Measurements from ENCODE around the gene SETD1A.
"Not testable (repeated sequence)": the region's sequence is repeated elsewhere in the genome, so short reads cannot be mapped to it uniquely, and the experiment has no call there.

Gene SETD1A

DNA sequence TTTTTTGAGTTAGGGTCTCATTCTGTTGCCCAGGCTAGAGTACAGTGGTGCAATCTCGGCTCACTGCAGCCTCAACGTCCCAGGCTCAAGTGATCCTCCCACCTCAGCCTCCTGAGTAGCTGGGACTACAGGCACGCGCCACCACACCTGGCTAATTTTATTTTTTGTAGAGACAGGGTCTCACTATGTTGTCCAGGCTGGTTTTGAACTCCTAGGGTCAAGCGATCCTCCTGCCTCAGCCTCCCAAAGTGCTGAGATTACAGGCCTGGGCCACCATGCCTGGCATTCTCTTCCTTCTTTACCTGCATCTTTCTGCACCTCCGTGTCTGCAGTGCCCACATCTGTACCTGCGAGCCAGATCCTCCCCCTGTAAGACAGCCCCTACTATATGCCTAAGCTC lies 54.3 kb downstream of the SETD1A start:
- not testable (repeated sequence) for DNase-seq

GRCh38 chr16:31013292-31013691 lies 55.7 kb downstream of the SETD1A start:
- not testable (repeated sequence) for DNase-seq

- DNase-seq: no peak
Observed at GRCh38 chr16:31016018-31016417, 58.5 kb downstream of the SETD1A start.

DNA sequence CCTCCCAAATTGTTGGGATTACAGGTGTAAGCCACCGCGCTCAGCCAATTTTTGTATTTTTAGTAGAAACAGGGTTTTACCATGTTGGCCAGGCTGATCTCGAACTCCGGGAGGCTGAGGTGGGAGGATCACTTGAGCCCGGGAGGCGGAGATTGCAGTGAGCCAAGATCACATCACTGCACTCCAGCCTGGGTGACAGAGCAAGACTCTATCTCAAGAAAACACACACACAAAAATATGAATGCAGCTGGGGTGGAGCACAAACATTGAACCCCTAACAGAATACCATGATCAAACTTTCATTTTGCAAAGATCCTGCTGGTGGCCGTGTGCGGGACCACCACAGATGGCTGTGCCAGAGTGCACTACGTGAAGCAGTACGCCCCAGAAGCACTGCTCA lies 60.2 kb downstream of the SETD1A start:
- not testable (repeated sequence) for DNase-seq

DNA sequence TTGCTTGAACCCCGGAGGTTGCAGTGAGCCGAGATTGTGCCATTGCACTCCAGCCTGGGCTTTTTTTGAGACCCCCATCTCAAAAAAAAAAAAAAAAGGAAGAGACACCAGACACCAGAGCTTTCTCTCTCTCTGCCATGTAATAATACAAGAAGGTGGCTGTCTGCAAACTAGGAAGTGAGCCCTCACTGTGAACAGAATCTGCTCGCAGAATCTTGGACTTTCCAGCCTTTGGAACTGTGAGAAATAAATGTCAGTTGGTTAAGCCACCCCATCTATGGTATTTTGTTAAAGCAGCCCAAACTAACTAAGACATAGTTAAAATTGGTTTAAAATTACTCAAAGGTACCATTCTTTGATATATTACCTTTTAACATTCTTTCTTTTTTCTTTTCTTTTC lies 63.0 kb downstream of the SETD1A start:
- no peak for DNase-seq

DNA sequence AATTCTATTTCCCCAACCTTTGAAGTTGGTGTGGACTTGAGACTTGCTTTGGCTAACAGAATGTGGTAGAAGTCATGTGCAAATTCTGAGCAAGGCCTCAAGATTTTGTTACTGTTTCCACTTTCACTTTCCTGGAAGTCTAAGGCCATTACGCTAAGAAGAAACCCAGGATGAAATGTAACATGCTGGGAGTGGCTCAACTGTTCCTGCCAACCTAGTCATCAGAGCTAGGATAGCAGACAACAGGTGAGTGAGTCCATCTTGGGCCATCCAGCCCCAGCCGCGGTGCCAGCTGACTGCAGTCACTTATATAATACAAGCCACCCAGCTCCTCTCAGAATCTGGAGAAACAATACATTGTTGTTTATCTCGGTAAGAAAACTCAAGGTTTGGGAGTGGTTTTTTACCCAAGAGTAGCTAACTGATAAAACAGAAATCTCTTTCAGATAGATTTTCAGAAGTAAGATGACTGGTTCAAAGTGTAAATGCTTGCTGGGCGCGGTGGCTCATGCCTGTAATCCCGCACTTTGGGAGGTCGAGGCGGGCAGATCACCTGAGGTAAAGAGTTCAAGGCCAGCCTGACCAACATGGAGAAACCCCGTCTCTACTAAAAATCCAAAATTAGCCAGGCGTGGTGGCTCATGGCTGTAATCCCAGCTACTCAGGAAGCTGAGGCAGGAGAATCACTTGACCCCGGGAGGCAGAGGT lies 65.1 kb downstream of the SETD1A start:
- no peak for DNase-seq

DNA sequence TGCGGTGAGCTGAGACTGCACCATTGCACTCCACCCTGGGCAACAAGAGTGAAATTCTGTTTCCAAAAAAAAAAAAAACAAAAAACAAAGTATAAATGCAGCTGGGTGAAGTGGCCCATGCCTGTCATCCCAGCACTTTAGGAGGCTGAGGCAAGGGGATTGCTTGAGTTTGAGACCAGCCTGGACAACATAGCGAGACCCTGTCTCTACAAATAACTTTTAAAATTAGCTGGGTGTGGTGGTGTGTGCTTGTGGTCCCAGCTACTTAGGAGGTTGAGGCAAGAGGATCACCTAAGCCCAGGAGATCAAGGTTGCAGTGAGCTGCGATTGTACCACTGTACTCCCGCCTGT lies 65.7 kb downstream of the SETD1A start:
- DNase-seq: no peak

- DNase-seq: no peak
Observed at GRCh38 chr16:31023627-31024226, 66.2 kb downstream of the SETD1A start.

- DNase-seq: no peak
Observed at GRCh38 chr16:31025339-31025738, 67.8 kb downstream of the SETD1A start.

DNA sequence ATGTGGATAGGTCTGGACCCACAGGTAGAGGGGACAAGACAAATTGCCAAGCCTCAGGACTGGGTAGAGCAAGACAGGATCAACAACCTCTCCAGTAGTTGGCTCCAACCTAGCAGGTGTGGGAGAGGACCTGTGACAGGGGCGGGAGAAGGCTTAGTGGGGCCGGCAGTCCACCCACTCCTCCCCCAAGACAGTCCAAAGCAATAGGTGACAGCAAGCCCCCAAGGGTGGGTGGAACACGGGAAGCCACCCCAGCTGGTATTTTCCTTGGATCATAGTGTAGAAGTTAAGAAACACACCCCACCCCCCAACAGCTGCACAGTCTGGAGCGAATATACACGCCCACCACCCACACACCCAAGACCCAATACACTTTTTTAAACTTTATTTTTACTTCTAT lies 71.7 kb downstream of the SETD1A start:
- no peak for DNase-seq

- no peak for DNase-seq
Observed at GRCh38 chr16:31031276-31031675, 73.7 kb downstream of the SETD1A start.

DNA sequence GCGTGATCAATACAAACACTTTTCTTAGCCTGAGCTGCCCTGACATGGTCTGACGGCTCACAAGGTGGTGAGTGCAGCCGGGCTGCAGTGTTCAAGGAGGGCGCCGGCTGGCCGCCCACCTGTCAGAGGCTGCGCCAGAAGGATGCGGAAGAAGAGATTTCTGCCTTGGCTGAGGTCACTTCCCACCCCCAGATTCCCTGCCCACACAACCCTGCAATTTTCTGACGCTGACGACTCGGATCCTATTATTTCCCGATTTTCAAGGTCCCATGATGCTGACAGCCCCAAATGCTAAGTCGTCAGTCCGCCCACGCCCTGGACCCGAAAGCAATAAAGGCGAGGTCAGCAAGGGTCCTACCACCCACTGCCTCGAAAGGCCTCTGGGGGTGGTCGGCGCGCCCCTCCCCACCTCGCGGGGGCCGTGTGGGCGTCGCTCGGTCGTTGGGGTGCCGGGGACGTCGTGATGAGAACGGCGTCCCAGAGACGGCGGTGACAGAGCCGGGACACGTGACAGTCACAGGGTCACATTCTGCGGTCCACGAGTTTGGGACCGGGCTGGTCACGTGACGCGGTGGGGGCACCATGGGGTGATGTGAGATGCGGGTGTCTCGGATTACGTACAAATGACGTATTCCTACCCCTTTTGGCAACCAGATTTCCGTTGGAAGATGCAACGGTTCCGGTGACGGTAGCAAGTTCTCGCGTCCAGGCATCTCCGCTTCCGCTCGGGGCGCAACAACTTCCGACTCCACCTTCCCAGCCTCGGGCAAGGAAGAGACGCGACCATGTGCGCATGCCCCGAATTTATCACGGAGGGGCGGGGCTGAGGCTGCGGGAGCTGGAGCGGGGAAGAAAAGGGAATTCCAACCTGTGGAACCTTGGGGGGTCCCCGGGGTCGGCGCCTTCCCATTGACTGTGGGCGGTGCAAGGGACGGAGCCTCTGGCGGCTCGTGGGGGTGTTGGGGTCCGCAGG lies 75.5 kb downstream of the SETD1A start, which contains the start of gene STX4:
Gene STX4, plus strand, starts transcription at position 823 of the 973 bp plus-strand sequence. CDS start 248 bp downstream, outside the sequence.
- DNase-seq: peak; percentile 81 to 100 (median 97)

- DNase-seq: peak; percentile 30 to 91 (median 81)
Observed at GRCh38 chr16:31033709-31034492, 76.3 kb downstream of the SETD1A start.

Data from hypothalamus (tissue), 51 donors.